GM12873 (cell line): Measurements from ENCODE around the gene KIAA0232.

Source experiments
- CTCF ChIP-seq: IDR thresholded peaks from 2 replicates; pipeline ENCODE4 v1.5.1; 2012; ENCODE audit warnings: low read depth, mild to moderate bottlenecking, moderate library complexity, low read length, control low read depth; ENCODE audit not compliant: insufficient read depth; ENCODE audit errors: missing control alignments

KIAA0232 gene

DNA sequence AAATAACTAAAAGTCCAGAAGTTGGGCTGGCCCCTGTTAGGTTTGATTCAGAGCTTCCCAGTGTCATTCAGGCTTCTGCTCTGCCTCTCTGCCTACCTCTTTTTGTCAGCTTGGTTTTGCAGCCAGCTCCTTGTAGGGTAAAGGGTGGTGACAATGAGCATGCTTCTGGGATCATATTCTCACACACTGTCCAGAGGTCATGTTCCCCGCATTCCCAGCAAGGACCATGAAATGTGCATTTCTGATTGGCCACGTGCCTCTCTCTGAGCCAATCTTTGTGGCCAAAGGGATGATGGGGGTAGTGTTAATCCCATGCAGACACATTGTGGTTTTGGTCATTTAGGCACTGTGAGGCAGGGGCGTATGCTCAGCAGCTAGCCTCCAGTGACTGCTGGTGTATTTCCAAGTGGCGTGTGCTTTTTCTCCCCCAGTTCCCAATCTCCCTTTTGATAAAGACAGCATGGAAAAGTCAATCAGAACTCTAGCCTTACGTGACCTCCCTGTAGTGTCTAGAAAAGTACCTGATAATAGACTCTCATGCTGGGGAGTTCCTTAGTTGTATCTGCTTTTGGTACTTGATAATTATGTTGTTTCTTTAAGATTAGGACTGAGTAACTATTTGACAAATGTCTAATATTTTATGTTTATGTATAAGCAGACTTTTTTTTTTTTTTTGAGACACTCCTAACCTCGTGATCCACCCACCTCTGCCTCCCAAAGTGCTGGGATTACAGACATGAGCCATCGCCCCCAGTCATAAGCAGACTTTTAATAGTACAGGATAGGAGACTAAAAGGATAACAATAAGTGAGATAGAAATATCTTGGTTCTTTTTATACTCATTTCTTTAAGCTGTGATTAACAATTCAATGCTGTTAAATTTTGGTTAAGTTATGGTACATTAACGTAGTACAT lies 57.8 kb downstream of the KIAA0232 start:
- TF ChIP-seq CTCF, result no peak

DNA sequence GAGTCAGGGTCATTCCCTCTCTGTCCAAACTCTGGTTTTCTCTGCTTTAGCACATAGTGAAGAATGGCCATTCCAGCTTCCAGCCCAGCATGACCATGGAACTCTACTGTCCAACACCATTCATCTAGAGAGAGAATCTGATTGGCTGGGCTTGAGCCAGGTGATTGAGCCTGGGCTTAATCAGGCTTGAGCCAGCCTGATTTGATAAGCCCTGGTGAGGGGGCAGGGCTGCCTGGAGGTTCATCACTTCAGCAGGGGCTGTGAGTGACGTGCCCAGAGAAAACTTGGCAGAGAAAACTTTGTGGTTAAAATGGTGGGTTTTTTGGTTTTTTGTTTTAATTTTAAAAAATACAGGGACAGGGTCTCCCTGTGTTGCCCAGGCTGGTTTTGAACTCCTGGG lies 62.5 kb downstream of the KIAA0232 start:
- no peak for TF ChIP-seq CTCF

DNA sequence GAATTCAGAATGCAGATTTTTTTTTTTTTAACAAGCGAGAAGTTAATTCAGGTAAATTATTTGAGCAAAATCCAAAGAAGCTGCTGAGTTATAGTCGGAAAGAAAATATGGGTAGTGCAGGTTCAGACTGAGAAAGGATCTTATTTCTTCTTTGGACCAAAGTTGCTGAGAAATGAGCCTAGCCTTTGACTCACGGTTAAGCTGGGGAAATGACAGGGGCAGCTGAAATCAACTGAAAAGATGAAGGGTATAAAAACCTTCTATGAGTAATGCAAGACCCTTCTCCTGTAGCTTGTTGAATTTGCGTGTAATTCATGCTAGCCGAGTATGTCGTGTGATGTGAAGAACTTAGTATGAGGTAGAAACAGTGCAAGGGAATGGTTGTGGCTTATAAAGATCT lies 63.0 kb downstream of the KIAA0232 start:
- no peak for TF ChIP-seq CTCF

GRCh38 chr4:6847178-6847577 lies 64.7 kb downstream of the KIAA0232 start:
- no peak for TF ChIP-seq CTCF

- TF ChIP-seq CTCF, result no peak
Observed at GRCh38 chr4:6848717-6849305, 66.3 kb downstream of the KIAA0232 start.

- no peak for TF ChIP-seq CTCF
Observed at GRCh38 chr4:6849691-6850090, 67.2 kb downstream of the KIAA0232 start.

DNA sequence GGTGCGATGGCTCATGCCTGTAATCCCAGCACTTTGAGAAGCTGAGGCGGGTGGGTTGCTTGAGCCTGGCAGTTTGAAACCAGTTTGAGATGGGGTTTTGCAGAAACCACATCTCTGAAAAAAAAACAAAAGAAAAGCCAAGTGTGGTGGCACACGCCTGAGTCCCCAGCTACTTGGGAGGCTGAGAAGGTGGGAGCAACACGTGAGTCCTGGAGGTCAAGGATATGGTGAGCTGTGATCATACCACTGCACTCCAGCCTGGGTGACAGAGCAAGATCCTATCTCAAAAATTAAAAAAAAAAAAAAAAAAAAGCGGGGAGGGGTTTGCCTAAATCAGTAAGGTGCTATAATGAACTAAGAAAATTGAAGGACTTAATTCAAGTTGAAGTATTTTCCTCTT lies 68.9 kb downstream of the KIAA0232 start:
- no peak for TF ChIP-seq CTCF
